BJ (cell line): ENCODE results near the gene LCP1. TPM values are rescaled to one million over a fixed set of nuclear protein-coding genes. Genes with fewer than 3 reads are reported as not detected.

Experiments used
- CTCF ChIA-PET: fragments of 350-600 bp; formaldehyde crosslinking; extraction: SDS; loops from one replicate; lab custom pipeline; 2021; ENCODE audit warnings: antibody characterized with exemption, inconsistent platforms; lab: Yijun Ruan, JAX
- POLR2A ChIA-PET: fragments of 300-600 bp; sonication (Branson Sonifier 250); formaldehyde crosslinking; extraction: SDS; loops from one replicate; lab custom pipeline; 2021; ENCODE audit warnings: antibody characterized with exemption; lab: Charles Lee
- DNase-seq: peaks from one replicate; pipeline ENCODE4 v3.0.0-alpha.2; 2011; ENCODE audit warnings: low read depth
- H3K27me3 ChIP-seq: 2 replicates; pipeline ENCODE4 v1.6.0; 2011; ENCODE audit warnings: low read length; ENCODE audit not compliant: control insufficient read depth, insufficient read depth
- H3K36me3 ChIP-seq: 2 replicates; pipeline ENCODE4 v1.5.1; 2011; ENCODE audit warnings: low read length; ENCODE audit not compliant: control insufficient read depth, insufficient read depth
- H3K4me3 ChIP-seq: 2 replicates; pipeline ENCODE4 v1.5.1; 2011; ENCODE audit warnings: low read depth, mild to moderate bottlenecking, control low read depth, low read length
- polyA plus RNA-seq: library from polyadenylated mRNA; depleted of rRNA; stranded (reverse); fragments of >200 nt; gene quantifications from 2 replicates; pipeline ENCODE4 v1.2.3, GENCODE V29; 2011
- TF ChIP-seq, protein P1 (sequence below): IDR thresholded peaks from 2 replicates; pipeline ENCODE4 v1.5.1; 2011; ENCODE audit warnings: low read depth, mild to moderate bottlenecking, control low read depth, inconsistent platforms, low read length, moderate library complexity; ENCODE audit not compliant: insufficient read depth

The LCP1 gene
- polyA plus RNA-seq, 1 experiment: 0.06 TPM

DNA sequence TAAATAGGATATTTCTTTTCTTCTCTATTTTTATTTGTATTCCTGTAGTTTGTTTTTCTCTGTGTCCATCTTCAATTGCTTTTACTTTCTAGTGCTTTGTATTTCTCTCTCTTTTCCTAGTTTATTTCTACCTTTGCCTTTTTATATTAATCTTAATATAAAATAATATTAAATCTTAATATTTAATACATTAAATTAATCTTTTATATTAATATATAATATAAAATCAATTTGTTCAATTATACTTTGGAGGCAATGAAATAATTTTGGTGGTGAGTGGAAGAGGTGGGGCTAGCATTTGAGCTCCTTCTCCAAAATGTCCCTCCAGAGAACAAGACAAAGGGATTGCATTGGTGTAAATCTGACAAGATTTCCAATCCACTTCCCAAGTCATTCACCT, 70.8 kb downstream of the LCP1 start:
- H3K27me3 ChIP-seq: no peaks in the 10 kb centered on the region; the same call in 1 of the 2 replicates
- POLR2A ChIA-PET: no interaction called here
- no peak for DNase-seq
- H3K4me3 ChIP-seq: no peak overlapping the region
- CTCF ChIA-PET: interaction anchor here (0.7 kb wide), 1 partner anchor 30 kb away, joined by 3 read pairs; no protein-coding TSS in a partner anchor
- TF ChIP-seq, protein P1, sequence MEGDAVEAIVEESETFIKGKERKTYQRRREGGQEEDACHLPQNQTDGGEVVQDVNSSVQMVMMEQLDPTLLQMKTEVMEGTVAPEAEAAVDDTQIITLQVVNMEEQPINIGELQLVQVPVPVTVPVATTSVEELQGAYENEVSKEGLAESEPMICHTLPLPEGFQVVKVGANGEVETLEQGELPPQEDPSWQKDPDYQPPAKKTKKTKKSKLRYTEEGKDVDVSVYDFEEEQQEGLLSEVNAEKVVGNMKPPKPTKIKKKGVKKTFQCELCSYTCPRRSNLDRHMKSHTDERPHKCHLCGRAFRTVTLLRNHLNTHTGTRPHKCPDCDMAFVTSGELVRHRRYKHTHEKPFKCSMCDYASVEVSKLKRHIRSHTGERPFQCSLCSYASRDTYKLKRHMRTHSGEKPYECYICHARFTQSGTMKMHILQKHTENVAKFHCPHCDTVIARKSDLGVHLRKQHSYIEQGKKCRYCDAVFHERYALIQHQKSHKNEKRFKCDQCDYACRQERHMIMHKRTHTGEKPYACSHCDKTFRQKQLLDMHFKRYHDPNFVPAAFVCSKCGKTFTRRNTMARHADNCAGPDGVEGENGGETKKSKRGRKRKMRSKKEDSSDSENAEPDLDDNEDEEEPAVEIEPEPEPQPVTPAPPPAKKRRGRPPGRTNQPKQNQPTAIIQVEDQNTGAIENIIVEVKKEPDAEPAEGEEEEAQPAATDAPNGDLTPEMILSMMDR: no peak
- no peaks in the 10 kb centered on the region for H3K36me3 ChIP-seq

DNA sequence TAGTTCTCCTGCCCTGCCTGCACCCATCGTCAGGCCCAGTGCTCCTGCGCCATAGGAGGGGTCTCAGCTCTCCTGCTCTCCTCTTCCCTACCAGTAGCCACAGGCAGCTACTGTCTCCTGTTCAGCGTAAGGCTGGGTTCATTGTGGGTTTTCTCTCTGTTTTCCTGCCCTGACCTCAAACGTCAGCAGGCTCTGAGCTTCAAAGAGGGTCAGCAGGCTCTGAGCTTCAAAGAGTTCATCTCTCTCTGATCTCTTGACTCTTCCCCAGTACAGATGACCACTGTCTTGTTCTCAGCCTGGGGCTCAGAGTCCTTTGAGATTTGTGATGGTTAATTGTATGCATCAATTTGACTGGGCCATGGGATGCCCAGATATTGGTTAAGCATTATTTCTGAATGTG, 72.5 kb downstream of the LCP1 start:
- Histone ChIP-seq H3K4me3 (no peak overlapping the region), H3K27me3 (no peaks in the 10 kb centered on the region; the same call in none of the 2 replicates), H3K36me3 (no peaks in the 10 kb centered on the region)
- DNase-seq: no peak
- TF ChIP-seq, protein P1: no peak
- CTCF ChIA-PET: interaction anchor here (0.7 kb wide), 1 partner anchor 481 kb away, joined by 3 read pairs; no protein-coding TSS in a partner anchor
- POLR2A ChIA-PET: no interaction called here

DNA sequence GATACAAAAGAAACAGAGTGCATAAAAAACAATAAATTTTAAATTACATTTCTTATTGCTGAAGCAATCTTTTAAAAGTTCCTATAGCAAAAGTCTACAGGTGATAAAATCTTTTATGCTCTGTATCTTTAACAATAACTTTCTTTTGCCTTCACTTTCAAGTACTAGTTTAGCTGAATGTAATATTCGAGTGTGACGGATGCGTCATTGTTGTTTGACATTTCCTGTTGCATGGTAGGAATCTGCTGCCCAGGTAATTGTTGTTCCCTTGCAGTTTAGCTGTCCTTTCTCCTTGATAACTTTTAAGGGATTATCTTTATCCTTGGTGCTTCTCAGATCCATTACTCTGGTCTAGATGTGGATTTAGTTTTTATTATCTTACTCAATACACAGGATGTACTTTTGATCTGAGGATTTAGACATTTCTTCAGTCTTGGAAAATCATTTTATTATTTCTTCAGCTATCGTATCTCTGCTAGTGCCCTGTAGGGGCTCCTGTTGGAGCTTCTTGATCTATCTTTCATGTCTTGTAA, 75.1 kb downstream of the LCP1 start:
- ChIA-PET POLR2A (no interaction called here), CTCF (interaction anchor here (1.1 kb wide), 1 partner anchor 20 kb away, joined by 5 read pairs; no protein-coding TSS in a partner anchor)
- peaks cover 1% of the 10 kb centered on the region for H3K27me3 ChIP-seq
- TF ChIP-seq, protein P1: no peak
- no peak for DNase-seq
- no peaks in the 10 kb centered on the region for H3K36me3 ChIP-seq
- H3K4me3 ChIP-seq: no peak overlapping the region

DNA sequence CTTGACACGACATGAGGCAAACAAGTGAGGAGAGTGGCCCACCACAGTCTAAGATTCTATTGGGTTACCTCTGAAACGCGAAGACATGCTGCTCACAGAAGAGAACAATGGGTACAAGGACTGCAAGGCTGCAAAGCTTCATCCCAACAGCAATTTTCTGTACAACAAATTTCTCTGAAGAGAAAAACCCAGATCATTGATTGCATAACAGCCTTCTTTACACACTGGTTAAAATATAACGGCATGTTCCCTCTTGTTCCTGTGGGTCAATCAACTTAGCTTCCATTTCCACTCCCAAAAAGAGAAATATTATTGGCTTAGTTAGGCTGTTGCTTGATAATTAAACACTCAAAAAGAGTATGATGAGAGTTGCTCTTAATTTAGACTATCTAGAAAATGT, 77.1 kb downstream of the LCP1 start, which contains the start of gene CPB2:
TSS of gene CPB2 (minus strand) at position 166 of the 400 bp plus-strand sequence. CDS start at position 142, 24 bp downstream.
- ChIA-PET POLR2A (no interaction called here), CTCF (no interaction called here)

DNA sequence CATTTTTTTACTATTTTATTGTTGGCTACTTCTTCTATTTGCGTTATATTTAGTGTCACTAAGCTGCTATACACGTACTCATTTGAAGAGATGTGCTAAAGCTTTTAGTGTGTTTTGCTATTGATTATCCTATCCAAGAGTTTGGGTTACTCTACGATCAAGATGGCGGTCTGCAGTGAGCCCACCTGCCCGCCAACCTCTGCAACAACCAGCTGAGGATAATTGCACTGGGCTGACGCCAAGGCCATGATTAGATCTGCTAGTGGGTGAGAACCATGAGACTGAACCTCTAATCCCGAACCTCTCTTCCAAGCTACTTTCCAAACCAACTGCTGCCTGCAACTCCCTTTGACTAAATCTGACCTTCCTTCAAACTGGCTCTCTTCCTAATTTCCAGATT, 78.9 kb downstream of the LCP1 start:
- Histone ChIP-seq H3K4me3 (no peak overlapping the region), H3K36me3 (no peaks in the 10 kb centered on the region), H3K27me3 (peaks cover 1% of the 10 kb centered on the region; the same call in 1 of the 2 replicates)
- no peak for DNase-seq
- TF ChIP-seq, protein P1: no peak
- ChIA-PET CTCF (interaction anchor here (1.0 kb wide), 1 partner anchor 57 kb away, joined by 3 read pairs; no protein-coding TSS in a partner anchor), POLR2A (no interaction called here)

More for the DNA sequence above, 77.1 kb downstream of the LCP1 start, which contains the start of gene CPB2:
- Histone ChIP-seq H3K4me3 (no peak within 1 kb of the TSS), H3K27me3 (peaks cover 1% of the 10 kb centered on the region; the same call in 1 of the 2 replicates), H3K36me3 (no peaks in the 10 kb centered on the region)
- DNase-seq: no peak
- TF ChIP-seq, protein P1: no peak
